Thymus (tissue), 14 donors: Measurements from ENCODE around the gene PML. TPM values are rescaled to one million over a fixed set of nuclear protein-coding genes. Genes with fewer than 3 reads are reported as not detected.
A peak's percentile ranks its signal among the peaks of the same experiment; 100 is the strongest.

Source experiments
- DNase-seq, 9 donors: peaks; one replicate each; pipeline ENCODE4 v3.0.0-alpha.2; 2013; ENCODE audit warnings: low spot score in 9 of 9, low read depth in 6 of 9, missing footprints in 1 of 9
- H3K27ac ChIP-seq, 2 donors: one replicate each; pipeline ENCODE4 v1.5.1; 2013; ENCODE audit warnings: control low read depth in 1 of 2, low read depth in 1 of 2, low read length in 1 of 2, mild to moderate bottlenecking in 1 of 2, moderate library complexity in 1 of 2
- H3K27me3 ChIP-seq, 2 donors: one replicate each; pipeline ENCODE4 v1.5.1; 2013; ENCODE audit warnings: low read length in 1 of 2; ENCODE audit not compliant: control insufficient read depth in 2 of 2, insufficient read depth in 1 of 2
- H3K36me3 ChIP-seq, 2 donors: one replicate each; pipeline ENCODE4 v1.5.1; 2013; ENCODE audit warnings: low read length in 1 of 2, mild to moderate bottlenecking in 1 of 2, moderate library complexity in 1 of 2; ENCODE audit not compliant: control insufficient read depth in 2 of 2, insufficient read depth in 2 of 2
- H3K4me1 ChIP-seq, 2 donors: one replicate each; pipeline ENCODE4 v1.5.1; 2013; ENCODE audit warnings: low read length in 2 of 2; ENCODE audit not compliant: control insufficient read depth in 2 of 2, insufficient read depth in 2 of 2
- H3K4me3 ChIP-seq, 2 donors: one replicate each; pipeline ENCODE4 v1.5.1; 2013; ENCODE audit warnings: low read length in 2 of 2, control low read depth in 1 of 2, mild to moderate bottlenecking in 1 of 2
- H3K9me3 ChIP-seq, 2 donors: one replicate each; pipeline ENCODE4 v1.5.1; 2013; ENCODE audit warnings: low read length in 1 of 2, mild to moderate bottlenecking in 1 of 2; ENCODE audit not compliant: control insufficient read depth in 2 of 2, insufficient read depth in 1 of 2
- WGBS: extraction: QIAGEN DNeasy Blood & Tissue Kit; methylation state at CpG from one replicate; pipeline ENCODE4 v1.1.7; 2013; 5-methylcytosine and 5-hydroxymethylcytosine counted together
- long read RNA-seq, 10 donors: transcript quantifications; one replicate each; lab custom pipeline, GENCODE V29; 2026
- polyA plus RNA-seq: library from polyadenylated mRNA; stranded (reverse); fragments of 200-250 nt; gene quantifications from one replicate; pipeline ENCODE4 v1.2.3, GENCODE V29; 2013
- total RNA-seq: library from RNA; stranded (reverse); fragments of 120-200 nt; gene quantifications from one replicate; pipeline ENCODE4 v1.2.4, GENCODE V29; 2013
- donor health status: healthy.

Gene PML
- total RNA-seq (13.0 TPM), polyA plus RNA-seq (35.7 TPM)
- long read RNA-seq, donor 1, partial matches to known transcripts = 0 of 1 reads
- long read RNA-seq, donor 1, other reads (novel, unspliced or antisense) = 0 of 1 reads
- long read RNA-seq, donor 2 = 0 reads
- long read RNA-seq, donor 3, partial matches to known transcripts = 0 of 3 reads
- long read RNA-seq, donor 3, other reads (novel, unspliced or antisense) = 0 of 3 reads
- long read RNA-seq, donor 4, partial matches to known transcripts = 0 of 1 reads
- long read RNA-seq, donor 4, other reads (novel, unspliced or antisense) = 0 of 1 reads
- long read RNA-seq, donor 5, full-length matches to known transcripts = 6 of 12 reads
- long read RNA-seq, donor 5, partial matches to known transcripts = 6 of 12 reads
- long read RNA-seq, donor 5, other reads (novel, unspliced or antisense) = 0 of 12 reads
- long read RNA-seq, donor 6, full-length matches to known transcripts = 11 of 11 reads
- long read RNA-seq, donor 6, partial matches to known transcripts = 0 of 11 reads
- long read RNA-seq, donor 6, other reads (novel, unspliced or antisense) = 0 of 11 reads
- long read RNA-seq, donor 7, partial matches to known transcripts = 0 of 1 reads
- long read RNA-seq, donor 7, other reads (novel, unspliced or antisense) = 0 of 1 reads
- long read RNA-seq, donor 8, full-length matches to known transcripts = 5 of 5 reads
- long read RNA-seq, donor 8, partial matches to known transcripts = 0 of 5 reads
- long read RNA-seq, donor 8, other reads (novel, unspliced or antisense) = 0 of 5 reads
- long read RNA-seq, donor 9, partial matches to known transcripts = 6 of 7 reads
- long read RNA-seq, donor 9, other reads (novel, unspliced or antisense) = 0 of 7 reads
- long read RNA-seq, donor 10, full-length matches to known transcripts = 3 of 3 reads
- long read RNA-seq, donor 10, partial matches to known transcripts = 0 of 3 reads
- long read RNA-seq, donor 10, other reads (novel, unspliced or antisense) = 0 of 3 reads

- H3K4me1 ChIP-seq = peaks cover 31 to 42% of the 10 kb centered on the region in 2 donors
- H3K9me3 ChIP-seq = peaks cover 0 to 4% of the 10 kb centered on the region in 2 donors
- WGBS = under 1% methylated on average over 27 of the region's 27 CpGs
Measured at GRCh38 chr15:73994413-73994883, at the start of gene PML. Gene PML (plus strand): TSS chr15:73994716. CDS start chr15:73994813, 97 bp downstream.

GRCh38 chr15:73945130-73945508 lies 49.4 kb upstream of the PML start:
- DNase-seq = no peak
- H3K9me3 ChIP-seq = peaks cover 0 to 4% of the 10 kb centered on the region in 2 donors
- 81% methylated on average over 4 of the region's 4 CpGs for WGBS
- H3K4me1 ChIP-seq = peaks cover 25 to 48% of the 10 kb centered on the region in 2 donors
- H3K36me3 ChIP-seq = no peaks in the 10 kb centered on the region
- no peaks in the 10 kb centered on the region for H3K27me3 ChIP-seq
- H3K27ac ChIP-seq = peak overlapping the region in 1 of 2 donors; percentile 65
- no peak overlapping the region for H3K4me3 ChIP-seq

More at GRCh38 chr15:73994413-73994883, at the start of gene PML:
- H3K27ac ChIP-seq = peak within 1 kb of the TSS; percentile 92 to 93
- H3K27me3 ChIP-seq = no peaks in the 10 kb centered on the region
- peaks cover 8 to 13% of the 10 kb centered on the region in 2 donors for H3K36me3 ChIP-seq
- H3K4me3 ChIP-seq = peak within 1 kb of the TSS; percentile 82 to 91
- peak in 8 of 9 donors; percentile 74 to 95 (median 88) for DNase-seq

GRCh38 chr15:73946046-73946721 lies 48.3 kb upstream of the PML start:
- Histone ChIP-seq H3K9me3 (peaks cover 0 to 4% of the 10 kb centered on the region in 2 donors), H3K27ac (peak overlapping the region in 1 of 2 donors; percentile 78), H3K4me1 (peaks cover 27 to 52% of the 10 kb centered on the region in 2 donors), H3K4me3 (no peak overlapping the region), H3K36me3 (no peaks in the 10 kb centered on the region), H3K27me3 (no peaks in the 10 kb centered on the region)
- WGBS = 23% methylated on average over 17 of the region's 17 CpGs
- DNase-seq = peak in 6 of 9 donors; percentile 44 to 87 (median 70)

- peaks cover 0 to 4% of the 10 kb centered on the region in 2 donors for H3K9me3 ChIP-seq
- 97% methylated on average over 9 of the region's 9 CpGs for WGBS
- no peaks in the 10 kb centered on the region for H3K27me3 ChIP-seq
- H3K36me3 ChIP-seq = no peaks in the 10 kb centered on the region
- H3K27ac ChIP-seq = peak overlapping the region in 1 of 2 donors; percentile 78
- no peak for DNase-seq
- H3K4me3 ChIP-seq = no peak overlapping the region
- peaks cover 33 to 56% of the 10 kb centered on the region in 2 donors for H3K4me1 ChIP-seq
Measured at GRCh38 chr15:73946795-73947370, 47.6 kb upstream of the PML start.

- 98% methylated on average over 9 of the region's 9 CpGs for WGBS
- H3K27ac ChIP-seq = no peak overlapping the region
- H3K9me3 ChIP-seq = peaks cover 0 to 4% of the 10 kb centered on the region in 2 donors
- H3K36me3 ChIP-seq = no peaks in the 10 kb centered on the region
- no peaks in the 10 kb centered on the region for H3K27me3 ChIP-seq
- no peak overlapping the region for H3K4me3 ChIP-seq
- peaks cover 35 to 56% of the 10 kb centered on the region in 2 donors for H3K4me1 ChIP-seq
- DNase-seq = no peak
Measured at GRCh38 chr15:73947651-73948050, 46.9 kb upstream of the PML start.

- peaks cover 0 to 4% of the 10 kb centered on the region in 2 donors for H3K9me3 ChIP-seq
- H3K36me3 ChIP-seq = no peaks in the 10 kb centered on the region
- no peak overlapping the region for H3K27ac ChIP-seq
- no peaks in the 10 kb centered on the region for H3K27me3 ChIP-seq
- DNase-seq = no peak
- WGBS = 97% methylated on average over 4 of the region's 4 CpGs
- peaks cover 35 to 57% of the 10 kb centered on the region in 2 donors for H3K4me1 ChIP-seq
- no peak overlapping the region for H3K4me3 ChIP-seq
Measured at GRCh38 chr15:73948396-73948795, 46.1 kb upstream of the PML start.

GRCh38 chr15:73948982-73949381 lies 45.5 kb upstream of the PML start:
- H3K4me3 ChIP-seq = no peak overlapping the region
- H3K27ac ChIP-seq = no peak overlapping the region
- peaks cover 35 to 56% of the 10 kb centered on the region in 2 donors for H3K4me1 ChIP-seq
- DNase-seq = no peak
- peaks cover 0 to 4% of the 10 kb centered on the region in 2 donors for H3K9me3 ChIP-seq
- WGBS = 86% methylated on average over 4 of the region's 4 CpGs
- no peaks in the 10 kb centered on the region for H3K36me3 ChIP-seq
- no peaks in the 10 kb centered on the region for H3K27me3 ChIP-seq

GRCh38 chr15:73949496-73949895 lies 45.0 kb upstream of the PML start:
- H3K27me3 ChIP-seq = no peaks in the 10 kb centered on the region
- no peak overlapping the region for H3K27ac ChIP-seq
- DNase-seq = no peak
- WGBS = 97% methylated on average over 10 of the region's 10 CpGs
- H3K4me1 ChIP-seq = peaks cover 35 to 56% of the 10 kb centered on the region in 2 donors
- H3K4me3 ChIP-seq = no peak overlapping the region
- no peaks in the 10 kb centered on the region for H3K9me3 ChIP-seq
- no peaks in the 10 kb centered on the region for H3K36me3 ChIP-seq
